Motor neuron (in vitro differentiated cells): Measurements from ENCODE around the gene PRDM11. TPM values are rescaled to one million over a fixed set of nuclear protein-coding genes. Genes with fewer than 3 reads are reported as not detected.

Source experiments
- ATAC-seq, 8 experiments: fragments of 200-7000 bp; cut with Tn5 transposase; replicated peaks in 6 of 8; 2 replicates each; pipeline ENCODE4 v1.8.0; 2021; ENCODE audit warnings: mild to moderate bottlenecking in 8 of 8, moderate library complexity in 8 of 8
- H3K27ac ChIP-seq, 2 donors: fragments of 250-450 bp; sonication (Bioruptor Pico); 2 replicates each; pipeline ENCODE4 v1.9.0; 2021; ENCODE audit warnings: antibody characterized with exemption in 2 of 2, mild to moderate bottlenecking in 2 of 2, moderate library complexity in 1 of 2
- H3K4me1 ChIP-seq, 2 donors: fragments of 250-450 bp; sonication (Bioruptor Pico); replicated peaks in 1 of 2; 2 replicates each; pipeline ENCODE4 v1.6.1; 2021; ENCODE audit warnings: antibody characterized with exemption in 2 of 2, mild to moderate bottlenecking in 2 of 2, moderate library complexity in 1 of 2
- H3K4me3 ChIP-seq, 5 donors: fragments of 250-450 bp; sonication (Bioruptor Pico); 2 replicates each; pipeline ENCODE4 v1.9.0; 2021; ENCODE audit warnings: antibody characterized with exemption in 5 of 5, mild to moderate bottlenecking in 5 of 5, moderate library complexity in 4 of 5
- WGBS, 10 experiments: fragments of 450-650 bp; shearing (Covaris generic); methylation state at CpG; one replicate each; pipeline ENCODE4 v1.0.0; 2022; 5-methylcytosine and 5-hydroxymethylcytosine counted together
- in situ Hi-C, 9 experiments: fragments of 400-800 bp; cut with MboI; loops; one replicate each; pipeline ENCODE4 v1.15.0; 2021; ENCODE audit warnings: low sequenced_read_pairs in 9 of 9, low pct_unique_long_range_greater_than_20kb in 2 of 9; ENCODE audit not compliant: unreplicated experiment in 9 of 9
- total RNA-seq, 8 experiments: library from RNA; unstranded; fragments of 300-600 nt; gene quantifications; 2 replicates each; pipeline versions ENCODE4 v1.2.3 to v1.2.4, GENCODE V29; 2022

The PRDM11 gene
- total RNA-seq, 8 experiments from 2014 or later = 2.4 to 9.9 (median 5.3) TPM

DNA sequence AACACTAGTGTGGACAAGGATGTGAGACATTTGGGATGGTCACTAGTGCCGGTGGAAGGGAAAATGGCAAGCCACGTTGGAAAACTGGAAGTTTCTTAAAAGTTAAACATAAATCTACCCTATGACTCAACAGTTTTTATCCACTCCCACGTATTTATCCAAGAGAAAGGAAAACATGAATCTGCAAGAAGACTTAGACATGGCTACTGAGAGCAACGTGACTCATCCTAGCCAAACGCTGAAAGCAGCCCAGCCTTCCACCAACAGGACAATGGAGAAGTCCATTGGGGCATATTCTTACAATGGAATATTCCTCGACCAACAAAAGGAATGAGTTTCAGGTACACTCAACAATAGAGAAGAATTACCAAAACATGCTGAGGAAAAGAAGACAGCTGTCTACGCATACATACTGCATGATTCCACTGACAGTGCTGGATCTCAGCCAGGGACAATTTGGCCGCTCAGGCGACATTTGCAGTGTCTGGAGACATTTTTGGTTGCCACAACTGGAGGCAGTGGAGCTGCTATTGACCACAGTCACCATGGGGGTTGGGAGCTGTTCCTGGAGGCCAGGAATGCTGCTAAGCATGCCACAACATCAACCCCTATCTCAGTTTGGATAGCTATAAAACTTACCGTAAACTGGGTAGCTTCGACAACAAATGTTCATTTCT lies 118.5 kb downstream of the PRDM11 start:
- peak in 2 of 8 experiments; percentile 82 to 92 for ATAC-seq
- H3K4me1 ChIP-seq = peaks cover 9 to 11% of the 10 kb centered on the region in 2 donors
- in situ Hi-C loops = no loop called here
- 11 to 88% (median 59%) methylated on average over 1 to 10 of the region's 11 CpGs; no CpG with 5 or more reads in 1 of the 10 experiments for WGBS, 10 experiments
- H3K27ac ChIP-seq = no peak overlapping the region
- H3K4me3 ChIP-seq = no peak overlapping the region

DNA sequence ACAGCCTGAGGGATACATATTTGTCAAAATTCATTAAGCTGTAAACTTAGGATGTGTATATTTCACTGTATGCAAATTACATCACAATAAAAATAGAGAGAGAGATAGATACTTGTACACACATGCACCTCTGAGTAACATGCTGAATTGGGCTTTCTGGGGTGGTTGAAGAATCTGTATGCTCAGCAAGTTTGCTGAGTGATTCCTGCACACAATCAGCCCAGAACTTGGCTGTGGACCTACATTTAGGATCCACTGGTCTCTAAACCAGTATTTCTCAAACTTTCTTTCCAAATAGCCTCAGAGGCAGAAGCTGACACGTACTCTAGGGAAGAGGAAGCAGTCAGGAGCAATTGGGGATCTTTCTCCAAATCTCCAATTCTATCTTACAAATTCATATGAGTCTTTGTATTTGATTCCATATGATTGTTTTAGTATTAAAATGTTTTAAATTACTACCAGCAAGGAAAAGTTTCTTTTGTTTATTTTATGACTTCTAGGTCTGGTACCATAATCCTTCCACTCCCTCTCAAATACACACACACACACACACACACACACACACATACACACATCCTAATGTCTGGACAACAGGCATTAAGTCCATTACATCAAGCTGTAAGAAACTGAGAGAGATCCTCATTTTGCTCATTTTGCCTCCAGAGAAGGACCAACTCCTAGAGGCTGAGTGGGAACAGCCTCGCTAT lies 119.7 kb downstream of the PRDM11 start:
- WGBS, 10 experiments = 8 to 100% (median 55%) methylated on average over 1 to 2 of the region's 2 CpGs; no CpG with 5 or more reads in 3 of the 10 experiments
- Histone ChIP-seq H3K4me3 (no peak overlapping the region), H3K27ac (no peak overlapping the region), H3K4me1 (peaks cover 6 to 11% of the 10 kb centered on the region in 2 donors)
- ATAC-seq = no peak
- in situ Hi-C loops = no loop called here

DNA sequence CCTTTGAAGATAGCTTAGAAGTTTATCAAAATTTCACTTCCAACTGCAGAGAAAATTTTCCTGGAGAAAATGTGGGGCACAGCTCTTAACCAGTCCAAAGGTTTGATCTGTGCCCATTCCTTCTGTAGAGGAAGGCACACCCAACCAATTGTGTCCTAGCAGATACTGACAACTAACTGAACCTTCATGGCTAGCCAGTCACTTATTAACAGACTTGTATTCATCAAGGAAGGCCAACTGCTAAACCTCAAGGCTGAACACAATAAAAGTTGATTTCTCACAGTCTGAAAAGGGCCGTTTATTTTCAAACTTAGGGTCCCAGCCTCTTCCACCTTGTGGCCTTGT lies 120.2 kb downstream of the PRDM11 start:
- no peak overlapping the region for H3K27ac ChIP-seq
- in situ Hi-C loops = no loop called here
- 17 to 40% (median 40%) methylated on average over 1 of the region's 1 CpG; no CpG with 5 or more reads in 7 of the 10 experiments for WGBS, 10 experiments

DNA sequence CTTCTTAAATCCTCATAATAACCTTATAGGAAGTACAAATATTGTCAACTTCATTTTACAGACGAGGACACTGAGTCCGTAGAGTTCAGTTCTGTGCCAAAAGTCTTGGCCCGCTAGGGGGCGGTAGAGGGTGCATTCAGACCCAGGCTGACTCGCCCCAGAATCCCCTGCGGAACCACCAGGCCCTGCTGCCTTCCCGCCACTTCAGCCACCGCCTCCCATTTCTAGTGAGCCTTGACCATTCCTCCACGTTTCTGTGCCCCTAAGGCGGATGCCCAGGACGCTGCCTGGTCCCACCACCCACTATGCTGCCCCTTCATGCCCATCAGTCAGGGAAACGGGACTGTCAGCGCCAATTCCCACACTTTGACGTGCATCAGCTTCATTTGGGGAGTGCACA lies 120.6 kb downstream of the PRDM11 start:
- no peak overlapping the region for H3K27ac ChIP-seq
- peak in 1 of 8 experiments; percentile 52 for ATAC-seq
- peaks cover 6 to 11% of the 10 kb centered on the region in 2 donors for H3K4me1 ChIP-seq
- WGBS, 10 experiments = 36 to 80% (median 72%) methylated on average over 1 to 9 of the region's 14 CpGs; no CpG with 5 or more reads in 4 of the 10 experiments
- in situ Hi-C loops = no loop called here
- no peak overlapping the region for H3K4me3 ChIP-seq

More for the DNA sequence above, 120.2 kb downstream of the PRDM11 start:
- H3K4me1 ChIP-seq = peaks cover 6 to 11% of the 10 kb centered on the region in 2 donors
- H3K4me3 ChIP-seq = no peak overlapping the region
- ATAC-seq = no peak

DNA sequence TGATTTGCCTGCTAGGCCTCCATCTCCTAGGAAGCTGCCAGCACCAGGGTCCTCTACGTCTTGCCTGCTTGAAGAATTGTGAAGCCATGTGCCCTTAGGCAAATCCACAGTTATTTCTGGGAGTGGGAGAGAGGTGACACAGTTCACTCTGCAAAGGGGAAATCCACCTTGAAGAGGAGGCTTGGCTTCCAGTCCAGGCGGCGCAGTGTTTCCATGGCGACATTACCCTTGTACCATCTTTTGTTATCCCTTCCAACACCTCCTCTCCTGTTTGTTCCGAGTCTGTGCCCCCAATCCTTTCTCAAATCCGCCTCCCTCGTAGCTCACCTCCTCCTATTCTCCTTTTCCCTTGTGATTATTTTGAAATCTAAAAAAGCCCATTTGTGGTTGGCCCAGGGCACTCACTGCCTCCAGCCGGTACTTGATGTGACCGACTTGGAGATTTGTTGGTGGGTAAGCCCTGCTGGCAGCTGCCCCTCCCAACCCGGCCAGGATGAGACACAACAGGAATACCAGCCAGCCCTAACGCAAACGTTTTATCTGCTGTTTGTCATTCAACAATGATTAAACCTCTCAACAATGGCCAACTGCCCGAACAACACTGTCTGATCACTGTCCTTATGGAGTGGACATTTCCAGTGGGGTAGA lies 121.3 kb downstream of the PRDM11 start:
- no peak overlapping the region for H3K27ac ChIP-seq
- ATAC-seq = peak in 4 of 8 experiments; percentile 14 to 54 (median 19)
- no peak overlapping the region for H3K4me3 ChIP-seq
- in situ Hi-C loops = no loop called here
- H3K4me1 ChIP-seq = peaks cover 6 to 11% of the 10 kb centered on the region in 2 donors
- 25 to 80% (median 46%) methylated on average over 1 to 13 of the region's 13 CpGs; no CpG with 5 or more reads in 2 of the 10 experiments for WGBS, 10 experiments

DNA sequence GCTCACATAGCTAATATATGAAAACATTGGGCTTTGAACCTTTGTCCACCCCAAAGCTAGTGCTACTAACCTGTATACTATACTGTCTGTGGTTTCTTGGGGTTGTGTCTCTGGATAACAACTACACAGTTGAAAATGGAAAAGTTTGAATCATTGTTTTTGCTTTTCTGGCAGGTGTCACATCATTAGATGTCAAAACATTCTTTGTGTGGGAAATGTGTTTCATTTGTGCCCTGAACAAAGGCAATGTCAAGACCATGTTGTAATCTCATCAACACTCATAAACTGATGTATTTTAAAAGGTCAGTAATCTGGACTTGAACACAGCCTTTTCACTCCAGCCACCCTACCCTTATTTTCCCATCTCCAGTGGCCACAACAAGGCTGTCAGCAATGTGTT lies 123.2 kb downstream of the PRDM11 start:
- H3K4me3 ChIP-seq = no peak overlapping the region

DNA sequence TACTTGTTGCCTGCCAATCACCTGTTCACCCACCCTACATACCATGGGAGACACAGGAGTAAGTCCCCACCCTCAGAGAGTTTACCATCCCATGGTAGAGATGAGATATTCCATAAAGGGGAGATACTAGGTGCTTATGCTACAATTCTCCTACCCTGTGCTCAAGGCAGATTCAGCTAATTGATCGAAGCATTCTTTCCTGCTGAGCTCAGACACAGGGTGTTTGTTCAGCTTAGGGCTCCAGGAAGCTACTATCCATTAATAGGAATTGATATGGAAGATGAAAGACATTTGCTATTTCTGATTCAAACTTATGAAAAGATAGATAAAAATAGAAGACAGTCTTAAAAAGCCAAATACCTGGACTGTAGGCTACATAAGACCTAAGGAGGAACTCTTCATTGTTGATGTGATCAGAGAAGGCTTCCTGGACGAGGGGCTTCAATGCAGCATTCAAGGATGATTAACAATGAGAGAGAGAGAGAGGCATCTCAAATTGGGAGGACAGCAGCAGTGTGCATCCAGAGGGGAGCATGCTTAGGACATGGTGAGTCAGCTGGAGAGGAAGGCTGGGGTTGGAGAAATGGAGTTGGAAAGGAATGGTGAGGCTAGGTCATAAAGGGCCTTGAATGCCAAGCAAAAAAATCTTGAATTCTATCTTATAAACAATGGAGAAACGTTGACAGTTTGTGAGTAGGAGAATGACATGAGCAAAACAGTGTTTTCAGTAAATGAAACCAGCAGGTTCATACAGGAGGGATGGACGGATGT lies 124.7 kb downstream of the PRDM11 start:
- no peak overlapping the region for H3K4me3 ChIP-seq
- no peak overlapping the region for H3K27ac ChIP-seq
- no peak for ATAC-seq
- peaks cover 6 to 11% of the 10 kb centered on the region in 2 donors for H3K4me1 ChIP-seq
- in situ Hi-C loops = no loop called here
- 0 to 86% (median 55%) methylated on average over 1 to 4 of the region's 4 CpGs; no CpG with 5 or more reads in 1 of the 10 experiments for WGBS, 10 experiments

More for the DNA sequence above, 123.2 kb downstream of the PRDM11 start:
- in situ Hi-C loops = no loop called here
- ATAC-seq = no peak
- H3K27ac ChIP-seq = no peak overlapping the region
- peaks cover 6 to 11% of the 10 kb centered on the region in 2 donors for H3K4me1 ChIP-seq

DNA sequence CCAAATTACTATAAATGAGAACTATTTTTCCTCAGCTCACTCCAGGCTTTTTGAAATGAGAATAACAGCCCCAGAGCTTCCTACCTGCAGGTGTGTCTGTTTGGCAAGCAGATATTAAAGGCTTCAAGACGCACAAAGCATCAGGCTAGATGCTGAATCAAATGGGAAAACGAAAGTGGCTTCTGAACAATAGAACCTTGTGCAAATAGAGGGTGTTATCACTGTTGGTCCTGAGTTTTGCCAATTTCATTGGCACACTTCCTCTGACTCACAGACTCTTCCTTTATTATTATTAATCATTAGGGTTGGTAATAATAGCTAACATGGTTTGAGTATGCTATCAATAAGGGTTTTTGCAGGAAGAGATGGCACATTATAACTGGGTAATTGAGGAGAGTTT lies 126.3 kb downstream of the PRDM11 start:
- in situ Hi-C loops = no loop called here

DNA sequence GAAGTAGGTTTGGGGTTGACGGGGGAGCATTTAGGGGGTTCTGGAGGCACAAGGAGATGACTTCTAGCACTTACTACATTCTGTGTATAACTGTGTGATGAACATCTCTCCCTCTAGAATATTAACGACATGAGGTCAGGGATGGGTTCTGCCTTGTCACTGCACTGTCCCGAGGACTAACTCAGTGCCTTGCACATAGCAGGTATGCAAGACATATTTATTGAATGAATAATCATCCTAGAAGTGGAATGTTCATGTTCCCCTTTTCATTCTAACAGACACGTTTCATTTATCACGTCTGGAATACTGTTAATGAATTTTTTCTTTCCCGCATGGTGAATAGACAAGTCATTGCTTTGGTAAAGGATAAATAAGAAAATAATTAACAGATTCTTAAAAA lies 127.1 kb downstream of the PRDM11 start:
- Histone ChIP-seq H3K27ac (no peak overlapping the region), H3K4me1 (peaks cover 0 to 5% of the 10 kb centered on the region in 2 donors), H3K4me3 (no peak overlapping the region)
- no peak for ATAC-seq
- 0 to 92% (median 66%) methylated on average over 1 to 5 of the region's 6 CpGs; no CpG with 5 or more reads in 4 of the 10 experiments for WGBS, 10 experiments
- in situ Hi-C loops = no loop called here

More for the DNA sequence above, 126.3 kb downstream of the PRDM11 start:
- Histone ChIP-seq H3K4me1 (peaks cover 3 to 6% of the 10 kb centered on the region in 2 donors), H3K4me3 (no peak overlapping the region), H3K27ac (no peak overlapping the region)
- no peak for ATAC-seq
- WGBS, 10 experiments = 0 to 78% (median 60%) methylated on average over 1 to 2 of the region's 2 CpGs; no CpG with 5 or more reads in 1 of the 10 experiments

DNA sequence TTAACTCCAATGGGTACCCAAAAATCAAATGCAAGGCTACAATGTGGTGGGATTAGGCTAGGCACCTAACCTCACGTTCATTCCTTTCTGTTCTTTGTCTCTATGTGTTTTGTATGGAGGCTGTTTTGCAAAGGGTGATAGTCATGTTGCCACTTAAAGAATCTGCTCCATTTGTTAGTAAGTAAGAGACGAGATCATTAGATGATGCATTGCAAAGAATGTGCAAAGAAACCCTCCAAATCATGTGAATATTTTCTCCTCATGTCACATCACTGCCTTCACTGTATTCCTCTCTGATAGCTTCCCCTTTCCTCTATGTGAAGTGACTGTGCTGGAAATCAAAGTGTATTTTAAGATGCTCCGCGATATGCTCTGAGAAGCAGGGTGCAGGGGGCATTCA lies 127.8 kb downstream of the PRDM11 start:
- no peak overlapping the region for H3K27ac ChIP-seq
- H3K4me1 ChIP-seq = peaks cover 0 to 5% of the 10 kb centered on the region in 2 donors
- ATAC-seq = no peak
- in situ Hi-C loops = no loop called here
- no peak overlapping the region for H3K4me3 ChIP-seq
- WGBS, 10 experiments = 13 to 90% (median 45%) methylated on average over 1 to 4 of the region's 4 CpGs

DNA sequence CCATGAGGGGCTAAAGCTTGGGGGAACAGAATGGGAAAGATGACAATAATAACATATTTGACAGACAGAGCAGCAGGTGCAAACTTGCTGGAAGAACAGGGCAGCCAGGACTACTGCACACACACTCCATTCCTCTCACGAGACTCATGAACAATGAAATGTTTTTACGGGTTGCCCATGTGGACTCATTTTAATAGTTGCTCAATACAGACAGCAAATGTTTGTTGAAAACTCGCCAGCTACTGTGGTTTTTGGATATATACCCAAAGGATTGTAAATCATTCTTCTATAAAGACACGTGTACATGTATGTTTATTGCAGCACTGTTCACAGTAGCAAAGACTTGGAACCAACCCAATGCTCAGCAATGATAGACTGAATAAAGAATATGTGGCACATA lies 129.4 kb downstream of the PRDM11 start:
- no peak overlapping the region for H3K27ac ChIP-seq
- WGBS, 10 experiments = 0 to 100% (median 51%) methylated on average over 1 to 3 of the region's 4 CpGs; no CpG with 5 or more reads in 2 of the 10 experiments
- in situ Hi-C loops = loop anchor here in 5 of 9 experiments (25.0 kb wide), 2 partner anchors 164 to 339 kb away; no protein-coding TSS in a partner anchor
- H3K4me1 ChIP-seq = peaks cover 3 to 16% of the 10 kb centered on the region in 2 donors
- no peak for ATAC-seq
- no peak overlapping the region for H3K4me3 ChIP-seq

DNA sequence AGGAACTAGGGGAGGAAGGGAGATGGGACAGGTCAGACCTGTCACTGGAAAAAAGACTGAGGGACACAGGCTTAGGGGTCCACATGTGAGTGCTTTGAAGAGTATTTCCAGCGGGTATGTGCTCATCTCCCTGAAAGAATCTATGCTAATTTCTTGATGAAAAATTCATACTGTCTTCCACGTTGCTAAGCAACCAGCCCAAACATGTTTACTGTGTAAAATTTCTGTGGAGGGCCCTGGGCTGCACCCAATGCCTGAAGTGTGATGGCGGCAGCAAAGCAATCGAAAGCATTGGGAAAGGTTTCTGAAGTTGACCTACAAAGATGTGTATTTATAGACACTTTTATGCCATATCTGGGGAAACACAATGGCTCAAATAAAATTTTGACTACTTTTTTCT lies 132.3 kb downstream of the PRDM11 start:
- no peak overlapping the region for H3K27ac ChIP-seq
- ATAC-seq = peak; percentile 20 to 100 (median 40)
- no peak overlapping the region for H3K4me3 ChIP-seq
- peaks cover 16 to 45% of the 10 kb centered on the region in 2 donors for H3K4me1 ChIP-seq
- in situ Hi-C loops = loop anchor here in 5 of 9 experiments (25.0 kb wide), 2 partner anchors 166 to 341 kb away; no protein-coding TSS in a partner anchor
- WGBS, 10 experiments = 0 to 78% (median 70%) methylated on average over 1 to 4 of the region's 4 CpGs; no CpG with 5 or more reads in 3 of the 10 experiments
